IMR-90 (cell line): ENCODE results near the gene HMGN2. TPM values are rescaled to one million over a fixed set of nuclear protein-coding genes. Genes with fewer than 3 reads are reported as not detected.
A peak's percentile ranks its signal among the peaks of the same experiment; 100 is the strongest.
"Not testable (repeated sequence)": the region's sequence is repeated elsewhere in the genome, so short reads cannot be mapped to it uniquely, and the experiment has no call there.

ENCODE experiments used
- ATAC-seq: fragments of 200-7000 bp; cut with Tn5 transposase; 2 replicates; pipeline ENCODE4 v1.9.1; 2020; ENCODE audit warnings: low read depth, mild to moderate bottlenecking, moderate library complexity
- BruUV-seq: library from RNA; stranded (reverse); fragments of 400-500 nt; replicated peaks from 2 replicates; lab custom pipeline; 2021; lab: Mats Ljungman, UMichigan
- CTCF ChIA-PET: fragments of 300-600 bp; formaldehyde crosslinking; extraction: SDS; loops from one replicate; lab custom pipeline; 2021; ENCODE audit warnings: antibody characterized with exemption; lab: Yijun Ruan, JAX
- POLR2A ChIA-PET: fragments of 300-600 bp; sonication (Branson Sonifier 250); formaldehyde crosslinking; loops from one replicate; lab custom pipeline; 2022; ENCODE audit warnings: antibody characterized with exemption; ENCODE audit not compliant: unreplicated experiment; lab: Charles Lee
- DNase-seq: peaks from one replicate; pipeline ENCODE4 v3.0.0; 2013
- H2AFZ ChIP-seq: replicated peaks from 2 replicates; pipeline ENCODE3; 2013; ENCODE audit warnings: low read length, mild to moderate bottlenecking; ENCODE audit not compliant: poor library complexity
- H2AK5ac ChIP-seq: 2 replicates; pipeline ENCODE4 v1.6.1; 2013; ENCODE audit warnings: low read depth, low read length, inconsistent platforms
- H2AK9ac ChIP-seq: replicated peaks from 2 replicates; pipeline ENCODE3; 2013; ENCODE audit warnings: mild to moderate bottlenecking, low read depth, low read length, moderate library complexity; ENCODE audit not compliant: poor library complexity
- H2BK120ac ChIP-seq: 2 replicates; pipeline ENCODE4 v1.6.1; 2013; ENCODE audit warnings: low read depth, low read length, inconsistent platforms
- H2BK15ac ChIP-seq: 3 replicates; pipeline ENCODE4 v1.6.1; 2013; ENCODE audit warnings: low read depth, low read length, inconsistent platforms
- H2BK20ac ChIP-seq: 2 replicates; pipeline ENCODE4 v1.6.1; 2013; ENCODE audit warnings: low read depth, mild to moderate bottlenecking, inconsistent platforms, low read length, moderate library complexity
- H2BK5ac ChIP-seq: 2 replicates; pipeline ENCODE4 v1.6.1; 2013; ENCODE audit warnings: mild to moderate bottlenecking, low read depth, low read length, inconsistent platforms; ENCODE audit not compliant: poor library complexity, severe bottlenecking
- H3K14ac ChIP-seq: replicated peaks from 2 replicates; pipeline ENCODE4 v1.6.1; 2013; ENCODE audit warnings: low read depth, low read length, inconsistent platforms
- H3K18ac ChIP-seq: 2 replicates; pipeline ENCODE4 v1.6.1; 2013; ENCODE audit warnings: low read depth, low read length, control low read depth
- H3K23ac ChIP-seq: 2 replicates; pipeline ENCODE4 v1.6.1; 2013; ENCODE audit warnings: low read depth, low read length, inconsistent platforms
- H3K27ac ChIP-seq: 2 replicates; pipeline ENCODE4 v1.5.1; 2013; ENCODE audit warnings: mild to moderate bottlenecking, control low read depth, low read length; ENCODE audit not compliant: insufficient read depth
- H3K27me3 ChIP-seq: 2 replicates; pipeline ENCODE4 v1.6.1; 2013; ENCODE audit warnings: low read length; ENCODE audit not compliant: control insufficient read depth, insufficient read depth
- H3K36me3 ChIP-seq: 2 replicates; pipeline ENCODE4 v1.6.1; 2013; ENCODE audit warnings: low read length, mixed read lengths; ENCODE audit not compliant: control insufficient read depth, insufficient read depth
- H3K4ac ChIP-seq: 2 replicates; pipeline ENCODE4 v1.6.1; 2013; ENCODE audit warnings: low read depth, low read length, inconsistent platforms
- H3K4me1 ChIP-seq: 2 replicates; pipeline ENCODE4 v1.6.1; 2013; ENCODE audit warnings: low read length, mixed read lengths; ENCODE audit not compliant: control insufficient read depth, insufficient read depth
- H3K4me2 ChIP-seq: 2 replicates; pipeline ENCODE4 v1.6.1; 2013; ENCODE audit warnings: low read depth, mild to moderate bottlenecking, control low read depth, low read length, moderate library complexity
- H3K4me3 ChIP-seq: 2 replicates; pipeline ENCODE4 v1.5.1; 2013; ENCODE audit warnings: low read depth, mild to moderate bottlenecking, control low read depth, low read length, moderate library complexity; ENCODE audit not compliant: insufficient read depth
- H3K56ac ChIP-seq: 2 replicates; pipeline ENCODE4 v1.6.1; 2013; ENCODE audit warnings: low read length, inconsistent platforms; ENCODE audit not compliant: insufficient read depth; ENCODE audit errors: extremely low read depth
- H3K79me1 ChIP-seq, 2 experiments: 2 replicates each; pipeline ENCODE4 v1.6.1; 2013; ENCODE audit warnings: low read length in 2 of 2, inconsistent platforms in 1 of 2, low read depth in 1 of 2
- H3K9ac ChIP-seq: 2 replicates; pipeline ENCODE4 v1.6.1; 2013; ENCODE audit warnings: low read depth, low read length, control low read depth
- H3K9me1 ChIP-seq: 2 replicates; pipeline ENCODE4 v1.6.1; 2013; ENCODE audit warnings: low read length, inconsistent platforms; ENCODE audit not compliant: insufficient read depth
- H3K9me3 ChIP-seq: 2 replicates; pipeline ENCODE4 v1.6.1; 2013; ENCODE audit warnings: low read length; ENCODE audit not compliant: control insufficient read depth, insufficient read depth
- H4K20me1 ChIP-seq: 2 replicates; pipeline ENCODE4 v1.6.1; 2013; ENCODE audit warnings: low read length, inconsistent platforms; ENCODE audit not compliant: insufficient read depth
- H4K5ac ChIP-seq: 2 replicates; pipeline ENCODE4 v1.6.1; 2013; ENCODE audit warnings: mild to moderate bottlenecking, low read depth, low read length, control low read depth
- H4K8ac ChIP-seq, 2 experiments: 2 replicates each; pipeline ENCODE4 v1.6.1; 2013; ENCODE audit warnings: low read depth in 2 of 2, low read length in 2 of 2, control low read depth in 1 of 2, inconsistent platforms in 1 of 2
- H4K91ac ChIP-seq: 2 replicates; pipeline ENCODE4 v1.6.1; 2013; ENCODE audit warnings: low read depth, low read length, inconsistent platforms; ENCODE audit not compliant: insufficient read depth
- WGBS, 2 experiments: methylation state at CpG; one replicate each; pipeline versions ENCODE4 v1.1.5 to v1.1.7; 2013; ENCODE audit warnings: missing lambda C conversion rate in 2 of 2; ENCODE audit not compliant: insufficient read length in 1 of 2; ENCODE audit errors: extremely low coverage in 2 of 2; 5-methylcytosine and 5-hydroxymethylcytosine counted together
- dilution Hi-C: fragments of 300-500 bp; cut with HindIII; formaldehyde crosslinking; loops from one replicate; pipeline ENCODE4 v1.14.3; 2018; ENCODE audit warnings: low sequenced_read_pairs; ENCODE audit not compliant: unreplicated experiment
- in situ Hi-C: fragments of 300-500 bp; cut with MboI; formaldehyde crosslinking; loops from 3 replicates; pipeline ENCODE4 v1.14.3; 2019; ENCODE audit warnings: low sequenced_read_pairs, inconsistent platforms, mixed read lengths
- intact Hi-C: fragments of 100-400 bp; cut with micrococcal nuclease; formaldehyde crosslinking; loops from 2 replicates; pipeline ENCODE4 v1.10.0; 2022
- polyA plus RNA-seq, 3 experiments: library from polyadenylated mRNA; depleted of rRNA; stranded (reverse); fragments of >200 nt; gene quantifications; 2 replicates each; pipeline ENCODE4 v1.2.3, GENCODE V29; 2012; ENCODE audit warnings: low replicate concordance in 1 of 3
- total RNA-seq: library from RNA; depleted of rRNA; stranded (reverse); fragments of >200 nt; gene quantifications from 2 replicates; pipeline ENCODE4 v1.2.3, GENCODE V29; 2012

HMGN2 gene
- total and polyA plus RNA-seq, 2 of the 4 experiments (the other 2 are of a cell fraction): 367 to 505 TPM

GRCh38 chr1:26510711-26511110, 38.5 kb downstream of the HMGN2 start:
- H3K56ac ChIP-seq, H4K8ac ChIP-seq, POLR2A ChIA-PET, intact Hi-C loops, H2AFZ ChIP-seq, H3K79me1 ChIP-seq, H3K18ac ChIP-seq, H3K4me3 ChIP-seq, H2AK9ac ChIP-seq, BruUV-seq, H2BK5ac ChIP-seq, H3K27ac ChIP-seq, H3K4me2 ChIP-seq, H3K9ac ChIP-seq, H4K91ac ChIP-seq, H4K20me1 ChIP-seq, H2AK5ac ChIP-seq, H3K23ac ChIP-seq, H4K5ac ChIP-seq, DNase-seq, in situ Hi-C loops, H2BK15ac ChIP-seq, H3K9me1 ChIP-seq, H3K27me3 ChIP-seq, H2BK20ac ChIP-seq, H3K36me3 ChIP-seq, H3K4me1 ChIP-seq, dilution Hi-C loops, H3K14ac ChIP-seq, H3K4ac ChIP-seq, H2BK120ac ChIP-seq, H3K9me3 ChIP-seq: not testable (repeated sequence)
- ATAC-seq: peak; percentile 40; the same call in 1 of the 2 replicates
- CTCF ChIA-PET: interaction anchor here (0.6 to 0.7 kb wide), 2 partner anchors 278 to 311 kb away, joined by 3 to 4 read pairs; no protein-coding TSS in a partner anchor
- 43% methylated on average over 1 of the region's 2 CpGs; no CpG with 5 or more reads in 1 of the 2 experiments for WGBS, 2 experiments

- WGBS, 2 experiments: no CpG with 5 or more reads among the region's 4 CpGs
- H3K14ac ChIP-seq, H2AK9ac ChIP-seq, BruUV-seq, H3K4me1 ChIP-seq, H3K79me1 ChIP-seq, POLR2A ChIA-PET, H2AFZ ChIP-seq, H3K27ac ChIP-seq, H4K20me1 ChIP-seq, H3K9me3 ChIP-seq, H4K8ac ChIP-seq, H3K18ac ChIP-seq, ATAC-seq, H4K5ac ChIP-seq, H3K56ac ChIP-seq, H3K4me2 ChIP-seq, H2BK20ac ChIP-seq, H3K36me3 ChIP-seq, H2BK15ac ChIP-seq, DNase-seq, H2BK5ac ChIP-seq, H3K9me1 ChIP-seq, H3K23ac ChIP-seq, dilution Hi-C loops, H2AK5ac ChIP-seq, H3K9ac ChIP-seq, H3K4me3 ChIP-seq, H4K91ac ChIP-seq, in situ Hi-C loops, H3K4ac ChIP-seq, H2BK120ac ChIP-seq, intact Hi-C loops: not testable (repeated sequence)
- H3K27me3 ChIP-seq: peaks cover 19% of the 10 kb centered on the region
- CTCF ChIA-PET: interaction anchor here (2.8 kb wide), 1 partner anchor 16 kb away, joined by 10 read pairs; no protein-coding TSS in a partner anchor
Observed at GRCh38 chr1:26515836-26516235, 43.6 kb downstream of the HMGN2 start.
